Erythroblast (primary cell): ENCODE results near the gene CDH5.

Experiments used
- DNase-seq, 2 experiments: peaks; one replicate each; lab custom pipeline; 2025; lab: John Stamatoyannopoulos, UW
- GATA1 ChIP-seq: IDR thresholded peaks from 2 replicates; pipeline ENCODE4 v1.6.1; 2011; ENCODE audit warnings: low read depth, mild to moderate bottlenecking, control low read depth, low read length, moderate library complexity
- POLR2A ChIP-seq: IDR thresholded peaks from 2 replicates; pipeline ENCODE4 v1.6.1; 2011; ENCODE audit warnings: mild to moderate bottlenecking, low read length

The CDH5 gene

GRCh38 chr16:66416939-66417700 is 50.6 kb downstream of the CDH5 start:
- TF ChIP-seq GATA1 (no peak), POLR2A (no peak)
- DNase-seq, result no peak

GRCh38 chr16:66418165-66418962 is 51.9 kb downstream of the CDH5 start:
- no peak for TF ChIP-seq POLR2A
- TF ChIP-seq GATA1, result no peak
- no peak for DNase-seq

- TF ChIP-seq POLR2A, result no peak
- TF ChIP-seq GATA1, result no peak
- DNase-seq, result no peak
Observed at GRCh38 chr16:66419527-66419926, 53.0 kb downstream of the CDH5 start.

- TF ChIP-seq POLR2A (no peak), GATA1 (no peak)
- no peak for DNase-seq
Observed at GRCh38 chr16:66420396-66420795, 53.9 kb downstream of the CDH5 start.

GRCh38 chr16:66421891-66422290 is 55.4 kb downstream of the CDH5 start:
- TF ChIP-seq POLR2A, result no peak
- TF ChIP-seq GATA1, result no peak
- DNase-seq, result no peak

GRCh38 chr16:66422366-66422765 is 55.9 kb downstream of the CDH5 start:
- TF ChIP-seq GATA1 (no peak), POLR2A (no peak)
- DNase-seq, result no peak

GRCh38 chr16:66423177-66423576 is 56.7 kb downstream of the CDH5 start:
- DNase-seq, result no peak
- TF ChIP-seq POLR2A (no peak), GATA1 (no peak)

- TF ChIP-seq GATA1, result no peak
- TF ChIP-seq POLR2A, result no peak
- no peak for DNase-seq
Observed at GRCh38 chr16:66425651-66426050, 59.2 kb downstream of the CDH5 start.

GRCh38 chr16:66426112-66427035 is 59.9 kb downstream of the CDH5 start:
- DNase-seq, result no peak

GRCh38 chr16:66427036-66427860 is 60.8 kb downstream of the CDH5 start, which contains the start of gene BEAN1:
Gene BEAN1 (plus strand): TSS chr16:66427295. CDS start chr16:66437677, 10,382 bp downstream.
- no peak for DNase-seq

More at GRCh38 chr16:66426112-66427035, 59.9 kb downstream of the CDH5 start:
- TF ChIP-seq POLR2A, result no peak
- TF ChIP-seq GATA1, result no peak

GRCh38 chr16:66427871-66428681 is 61.6 kb downstream of the CDH5 start:
- no peak for TF ChIP-seq POLR2A
- no peak for TF ChIP-seq GATA1
- DNase-seq, result no peak

More at GRCh38 chr16:66427036-66427860, 60.8 kb downstream of the CDH5 start, which contains the start of gene BEAN1:
- no peak for TF ChIP-seq GATA1
- TF ChIP-seq POLR2A, result no peak
